HCEC 1CT (cell line): ENCODE results near the gene SLX4.

Experiments
- DNase-seq: peaks from one replicate; pipeline ENCODE4 v3.0.0-alpha.2; 2017

The SLX4 gene

DNA sequence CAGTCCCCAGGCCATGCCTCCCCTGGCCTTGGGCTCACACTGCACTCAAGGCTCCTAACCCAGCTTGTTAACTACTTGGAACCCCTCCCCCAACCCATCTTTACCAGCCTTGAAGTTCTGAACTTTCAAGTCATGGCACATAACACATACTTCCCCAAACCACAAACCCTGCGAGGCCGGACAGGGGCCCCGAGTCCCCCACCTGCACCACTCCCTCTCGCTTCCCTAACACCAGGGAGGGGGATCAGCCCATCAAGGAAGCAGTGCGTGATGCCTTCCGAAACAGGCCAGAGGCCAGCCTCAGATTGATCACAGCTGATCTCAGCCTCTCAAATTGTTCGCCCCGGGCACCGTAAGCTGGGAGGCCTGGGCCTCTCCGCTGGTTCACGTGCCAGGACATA lies 31.2 kb downstream of the SLX4 start:
- DNase-seq, result no peak

DNA sequence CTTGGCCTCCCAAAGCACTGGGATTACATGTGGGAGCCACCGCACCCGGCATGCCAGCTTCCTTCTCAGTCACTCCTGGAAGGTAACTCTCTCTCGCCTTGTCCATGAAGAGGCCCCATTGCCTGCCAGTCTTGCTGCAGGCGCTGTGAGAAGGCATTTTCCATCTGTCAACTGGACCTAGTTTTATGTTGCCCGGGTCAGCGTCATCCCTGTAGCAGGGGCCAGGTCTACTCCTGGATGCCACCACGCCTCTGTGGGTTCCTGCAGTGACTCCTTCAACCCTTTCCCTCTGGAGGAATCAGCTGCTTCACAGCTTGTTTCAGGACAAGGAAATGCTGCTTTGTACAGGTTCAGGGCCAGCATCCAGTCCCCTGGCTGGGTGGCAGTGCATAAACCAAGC lies 31.6 kb downstream of the SLX4 start:
- DNase-seq, result no peak

DNA sequence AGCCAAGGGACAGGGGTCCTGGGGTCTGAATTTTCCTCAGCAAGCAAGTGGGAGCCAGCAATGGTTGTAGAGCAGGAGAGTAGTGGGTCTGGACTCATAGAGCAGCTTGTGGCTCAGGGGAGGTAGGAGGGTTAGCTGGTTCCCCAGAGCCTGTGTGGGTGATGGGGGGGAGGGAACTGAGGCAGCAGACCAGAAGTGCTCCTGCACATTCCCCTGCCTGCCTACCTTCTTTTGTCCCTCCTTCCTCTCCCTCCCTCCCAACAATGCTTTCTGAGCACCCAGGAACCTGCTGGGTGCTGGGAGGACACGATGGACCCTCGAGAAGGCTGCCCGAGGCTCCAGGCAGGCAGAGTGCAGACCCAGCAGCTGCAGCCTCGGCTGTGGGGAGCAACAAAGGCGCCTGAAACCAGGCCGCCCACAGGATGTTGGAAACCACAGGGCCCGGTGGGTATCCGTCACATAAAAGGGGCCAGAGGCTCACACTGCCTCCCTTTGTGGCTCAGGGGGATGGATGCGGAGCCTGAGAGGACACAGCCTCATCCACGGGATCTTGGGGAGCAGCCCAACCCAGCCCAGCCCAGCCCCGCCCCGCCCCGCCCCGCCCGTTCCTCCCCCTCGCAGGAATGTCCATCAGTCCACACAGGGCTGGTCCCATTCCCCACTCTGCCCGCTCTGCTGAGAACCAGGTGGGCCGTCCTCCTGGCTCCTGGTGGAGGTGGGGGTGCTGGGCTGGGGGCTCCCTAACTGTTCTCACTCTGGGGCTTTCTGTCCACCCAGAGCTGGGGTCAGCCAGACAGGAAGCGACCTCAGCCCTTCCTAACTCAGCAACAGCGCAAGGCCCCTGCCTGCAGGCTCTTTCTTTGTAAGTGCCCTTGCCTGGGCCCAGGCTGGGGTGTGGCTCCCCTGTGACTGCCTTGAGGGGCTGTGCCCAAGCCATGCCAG lies 32.5 kb downstream of the SLX4 start:
- no peak for DNase-seq

DNA sequence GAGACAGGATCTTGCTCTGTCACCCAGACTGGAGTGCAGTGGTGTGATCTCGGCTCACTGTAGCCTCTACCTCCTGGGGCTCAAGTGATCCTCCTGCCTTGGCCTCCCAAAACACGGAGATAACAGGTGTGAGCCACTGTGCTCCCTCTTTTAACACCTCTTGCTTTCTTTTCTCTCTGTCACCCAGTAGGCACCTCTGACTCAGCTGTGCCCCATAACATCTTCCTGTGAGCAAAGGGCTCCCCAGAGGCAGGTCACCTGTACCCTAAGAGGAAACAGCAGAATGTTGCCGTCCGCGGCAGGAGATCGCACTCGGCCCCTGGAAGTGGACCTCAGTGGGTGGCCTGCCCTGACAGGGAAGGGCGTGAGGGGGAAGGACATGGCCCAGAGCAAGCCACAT lies 33.3 kb downstream of the SLX4 start:
- DNase-seq, result no peak

DNA sequence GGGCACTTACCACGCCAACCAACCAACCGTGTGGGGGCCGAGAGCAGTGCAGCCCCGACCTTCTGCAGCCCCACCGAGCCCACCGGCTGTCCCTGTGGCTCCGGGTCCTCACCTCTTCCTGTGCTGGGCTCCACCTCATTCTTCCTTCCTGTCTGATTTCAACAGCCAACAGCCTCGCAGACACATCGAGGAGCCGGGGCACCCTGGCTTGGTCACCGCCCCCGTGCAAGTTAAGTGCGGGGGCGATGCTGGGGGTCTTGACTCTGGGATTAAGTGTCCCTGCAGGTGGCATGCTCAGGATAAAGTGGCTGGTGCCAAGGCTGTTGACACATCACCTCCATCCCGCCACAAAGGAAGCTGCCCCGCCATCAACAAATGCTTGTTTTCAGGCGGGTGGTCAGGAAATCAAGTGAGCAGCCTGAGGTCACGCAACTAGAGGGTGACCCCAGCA lies 34.1 kb downstream of the SLX4 start, which contains the start of gene NLRC3:
TSS of gene NLRC3 (minus strand) at position 102 of the 451 bp plus-strand sequence. CDS start 12,367 bp downstream, outside the sequence.
- no peak for DNase-seq

DNA sequence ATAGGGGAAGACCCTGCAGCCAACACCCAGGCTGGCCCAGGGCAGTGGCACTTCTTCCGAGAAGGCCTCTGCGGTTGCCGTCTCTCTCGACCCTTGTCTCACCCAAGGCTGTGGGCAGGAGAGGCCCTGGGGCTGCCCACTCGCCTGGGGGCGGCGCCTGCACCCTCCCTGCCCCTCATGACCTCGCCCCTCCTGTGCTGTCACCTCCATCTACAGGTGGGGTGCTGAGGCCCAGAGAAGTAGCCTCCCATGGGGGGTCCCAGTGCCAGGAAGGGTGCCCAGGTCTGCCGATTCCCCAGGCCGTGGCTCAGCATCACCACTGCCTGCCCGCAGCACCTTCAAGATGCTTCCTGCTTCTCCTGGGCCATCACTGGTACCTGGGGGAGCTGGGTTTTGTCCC lies 35.2 kb downstream of the SLX4 start:
- no peak for DNase-seq

DNA sequence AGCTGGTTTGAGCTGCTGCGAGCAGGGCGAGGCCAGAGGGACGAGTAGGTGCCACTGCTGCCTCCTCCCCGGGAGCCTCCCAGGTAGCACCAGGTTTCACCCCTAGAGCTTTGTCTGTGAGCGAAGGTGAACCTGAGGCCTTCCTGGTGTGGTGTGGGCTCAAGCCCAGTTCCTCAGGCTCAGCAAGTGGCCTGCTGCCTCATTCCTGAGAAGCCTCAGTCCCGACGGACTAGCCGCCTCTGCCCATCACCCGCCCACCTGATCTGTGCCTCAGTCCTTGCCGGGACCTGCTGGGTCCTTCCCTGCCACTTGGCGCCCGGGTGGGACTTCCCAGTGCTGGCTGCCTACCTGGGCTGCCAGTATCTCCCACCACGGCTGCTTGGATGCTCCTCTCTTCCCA lies 35.9 kb downstream of the SLX4 start:
- no peak for DNase-seq

DNA sequence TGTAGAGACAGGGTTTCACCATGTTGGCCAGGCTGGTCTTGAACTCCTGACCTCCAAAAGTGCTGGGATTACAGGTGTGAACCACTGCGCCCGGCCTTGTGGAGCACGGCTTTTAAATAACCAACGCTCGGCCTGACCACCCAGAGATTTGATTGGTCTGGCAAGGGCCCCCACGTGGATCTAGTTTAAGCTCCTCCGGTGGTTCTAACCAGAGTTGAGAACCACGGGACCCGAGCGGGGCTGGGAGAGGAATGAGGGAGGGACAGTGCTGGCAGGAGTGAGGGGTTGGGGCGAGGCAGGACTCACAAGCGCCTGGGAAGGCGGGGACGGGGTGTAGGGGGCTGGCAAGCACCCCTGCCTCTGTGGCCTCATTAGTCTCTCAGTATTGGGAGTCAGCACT lies 37.2 kb downstream of the SLX4 start:
- DNase-seq, result no peak

DNA sequence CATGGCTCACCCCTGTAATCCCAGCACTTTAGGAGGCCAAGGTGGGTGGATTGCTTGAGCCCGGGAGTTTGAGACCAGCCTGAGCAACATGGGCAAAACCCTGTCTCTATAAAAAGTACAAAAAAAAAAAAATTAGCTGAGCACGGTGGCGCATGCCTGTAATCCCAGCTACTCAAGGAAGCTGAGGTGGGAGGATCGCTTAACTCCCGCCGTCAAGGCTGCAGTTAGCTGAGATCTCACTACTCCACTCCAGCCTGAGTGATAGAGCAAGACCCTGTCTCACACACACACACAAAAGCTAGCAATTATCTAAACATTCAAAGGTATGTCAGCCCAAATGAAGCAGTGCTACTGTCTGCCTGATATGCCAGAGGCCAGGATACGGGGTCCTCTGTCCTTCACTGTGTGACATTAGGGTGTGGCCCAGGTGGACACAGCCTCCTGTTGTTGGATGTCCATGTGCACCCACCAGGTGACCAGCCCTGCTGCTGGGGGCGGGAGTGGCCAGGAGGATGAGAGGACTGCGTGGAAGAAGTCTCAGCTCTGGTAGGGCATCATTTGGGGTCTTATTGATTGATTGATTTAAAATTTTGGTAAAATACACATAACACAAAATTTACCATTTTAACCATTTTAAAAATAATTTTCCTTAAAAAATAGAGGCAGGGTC lies 38.1 kb downstream of the SLX4 start:
- DNase-seq, result no peak

DNA sequence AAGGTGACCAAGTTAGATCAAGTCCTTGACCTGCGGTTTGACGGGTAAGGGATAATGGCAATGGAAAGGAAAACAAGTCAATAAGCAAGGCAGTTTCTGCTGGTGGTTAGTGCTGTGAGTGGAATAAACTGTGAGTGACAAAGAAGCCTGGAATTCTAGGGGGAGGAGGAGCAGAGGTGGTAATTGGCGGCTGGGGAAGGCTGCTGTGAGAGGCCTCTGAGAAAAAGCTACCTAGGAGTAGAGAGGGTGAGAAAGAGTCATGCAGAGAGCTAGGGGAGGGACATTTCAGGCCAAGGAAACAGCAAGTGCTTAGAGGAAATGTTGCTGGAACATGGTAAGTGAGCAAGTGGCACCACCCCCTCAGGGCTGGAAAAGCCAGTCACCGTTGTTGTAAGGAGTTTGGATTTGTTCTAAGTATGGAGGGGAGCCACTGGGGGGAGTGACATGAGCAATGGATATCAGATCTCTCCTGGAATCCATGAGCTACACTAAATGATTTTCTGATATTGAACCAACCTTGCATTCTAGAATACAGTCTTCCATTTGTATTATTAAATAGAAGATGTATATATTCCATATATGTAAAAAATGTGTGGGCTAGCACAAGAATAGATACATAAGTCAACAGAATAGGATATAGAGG lies 40.9 kb downstream of the SLX4 start:
- no peak for DNase-seq

DNA sequence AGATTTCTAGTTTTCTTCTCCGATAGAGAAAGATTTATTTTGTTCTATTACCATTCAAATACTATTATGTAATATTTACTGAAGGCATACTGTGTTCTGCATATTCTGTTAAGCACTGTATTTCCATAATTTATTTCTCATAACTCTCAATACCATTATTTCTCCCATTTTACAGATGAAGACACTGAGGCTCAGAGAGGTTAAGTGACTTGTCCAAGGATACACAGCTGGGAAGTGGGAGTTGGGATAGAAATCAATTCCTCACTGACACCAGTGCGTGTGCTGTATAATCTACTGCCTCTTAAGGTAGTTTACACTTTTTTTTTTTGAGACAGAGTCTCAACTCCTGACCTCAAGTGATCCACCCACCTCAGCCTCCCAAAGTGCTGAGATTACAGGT lies 41.6 kb downstream of the SLX4 start:
- no peak for DNase-seq

DNA sequence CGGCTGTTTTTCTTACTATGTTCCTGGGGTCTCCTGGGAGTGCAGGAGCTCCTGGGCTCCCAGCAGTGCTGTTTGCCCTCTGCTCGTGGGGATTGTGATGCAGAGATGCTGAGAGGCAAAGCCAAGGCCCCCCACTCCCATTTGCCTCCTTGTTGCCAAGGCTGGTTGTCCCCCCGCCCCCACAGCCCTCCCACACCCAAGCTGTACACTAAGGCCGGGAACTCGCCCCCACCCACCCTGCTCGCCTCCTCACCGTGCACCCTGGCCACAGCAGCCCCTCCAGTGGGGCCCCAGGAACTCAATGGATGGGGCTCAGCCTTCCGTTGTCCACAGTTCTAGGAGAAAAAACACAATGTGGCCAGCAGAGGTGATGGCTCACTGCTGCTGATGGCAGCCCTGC lies 44.4 kb downstream of the SLX4 start:
- DNase-seq, result no peak

DNA sequence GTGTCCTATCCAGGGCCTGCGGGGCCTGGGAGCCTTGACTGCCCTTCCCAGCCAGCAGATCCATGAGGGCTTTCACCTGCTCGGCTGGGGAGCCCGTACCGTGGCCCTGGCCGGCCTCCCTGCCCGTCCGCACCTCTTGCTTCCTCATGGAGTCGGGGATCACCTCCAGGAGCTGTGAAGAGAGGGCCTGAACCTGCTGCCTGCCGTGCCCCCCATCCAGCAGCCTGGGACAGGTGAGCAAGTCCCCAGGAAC lies 46.6 kb downstream of the SLX4 start:
- DNase-seq, result no peak

DNA sequence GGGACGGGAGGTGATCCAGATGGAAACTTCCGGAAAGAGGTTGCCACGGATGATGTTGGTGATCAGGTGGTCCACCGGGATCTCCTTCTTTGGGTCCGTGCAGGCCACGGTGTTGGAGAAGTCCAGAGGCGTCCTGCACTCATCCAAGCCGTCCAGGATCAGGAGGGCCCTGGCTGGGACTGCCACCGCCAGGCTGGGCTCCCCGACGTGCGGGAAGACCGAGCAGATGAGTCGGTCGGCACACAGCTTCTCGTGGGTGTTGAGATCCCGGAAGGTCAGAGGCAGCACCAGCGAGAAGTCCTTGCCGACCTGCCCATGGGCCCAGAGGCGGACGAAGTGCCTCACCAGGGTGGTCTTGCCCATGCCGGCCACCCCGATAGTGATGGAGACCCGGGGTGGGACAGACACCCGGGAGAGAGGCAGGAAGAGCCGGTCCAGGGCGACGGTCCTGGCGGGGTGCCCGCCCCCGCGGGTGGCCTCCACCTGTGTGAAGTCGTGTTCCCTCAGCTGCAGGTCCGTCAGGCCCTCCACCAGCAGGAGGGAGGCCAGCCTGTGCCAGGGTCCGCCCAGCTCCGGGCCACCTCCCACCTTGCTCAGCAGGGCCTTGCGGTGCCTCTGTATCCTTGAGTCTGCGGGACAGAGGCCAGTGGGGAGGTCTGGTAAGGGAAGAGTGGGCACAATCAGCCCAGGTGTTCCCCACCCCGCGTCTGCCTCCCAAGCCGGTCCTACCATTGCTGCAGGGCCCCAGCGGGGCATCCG lies 47.1 kb downstream of the SLX4 start:
- DNase-seq, result no peak

DNA sequence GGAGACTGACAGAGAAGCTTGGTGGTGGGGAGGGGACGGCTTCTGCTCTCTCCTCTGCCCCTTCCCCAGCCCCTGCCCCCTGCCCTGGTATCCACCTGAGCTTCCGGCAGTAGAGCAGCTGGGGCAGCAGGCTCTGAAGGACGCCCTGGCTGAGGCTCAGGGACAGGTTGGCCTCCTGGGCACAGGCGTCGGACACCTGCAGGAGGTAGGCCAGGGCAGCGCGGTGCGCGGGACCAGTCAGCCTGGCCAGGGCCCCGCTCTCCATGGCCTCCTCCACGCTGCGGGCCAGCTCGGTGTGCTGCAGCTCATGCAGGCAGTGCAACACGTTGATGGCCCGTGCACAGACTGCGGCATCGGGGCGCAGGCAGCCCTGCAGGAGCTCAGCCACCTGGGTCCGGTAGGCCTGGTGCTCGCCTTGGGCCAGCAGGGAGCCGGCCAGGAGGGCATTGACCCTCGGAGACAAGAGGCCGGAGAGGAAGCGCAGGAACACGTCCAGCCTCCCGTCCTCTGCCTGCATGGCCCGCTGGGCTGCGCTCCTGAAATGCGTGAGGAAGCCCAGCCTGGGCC lies 48.4 kb downstream of the SLX4 start:
- no peak for DNase-seq

DNA sequence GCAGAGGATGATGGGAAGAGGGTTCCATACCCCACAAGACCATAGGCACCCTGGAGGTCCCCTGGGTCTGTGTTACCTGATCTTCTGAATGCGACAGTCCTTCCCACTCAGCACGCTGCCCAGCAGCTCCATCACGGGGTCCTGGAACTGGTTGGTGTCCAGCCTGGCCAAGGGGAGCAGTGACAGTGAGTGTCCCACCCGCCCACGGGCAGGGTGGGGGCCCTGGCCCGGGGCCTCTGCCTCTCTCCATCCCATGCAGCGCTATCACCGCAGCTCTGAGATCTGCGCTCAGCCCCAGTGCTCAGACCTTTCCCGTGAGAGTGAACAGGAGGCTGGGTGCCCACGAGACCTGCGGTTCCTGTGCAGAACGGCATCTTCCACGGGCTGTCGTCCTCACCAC lies 49.8 kb downstream of the SLX4 start:
- no peak for DNase-seq

DNA sequence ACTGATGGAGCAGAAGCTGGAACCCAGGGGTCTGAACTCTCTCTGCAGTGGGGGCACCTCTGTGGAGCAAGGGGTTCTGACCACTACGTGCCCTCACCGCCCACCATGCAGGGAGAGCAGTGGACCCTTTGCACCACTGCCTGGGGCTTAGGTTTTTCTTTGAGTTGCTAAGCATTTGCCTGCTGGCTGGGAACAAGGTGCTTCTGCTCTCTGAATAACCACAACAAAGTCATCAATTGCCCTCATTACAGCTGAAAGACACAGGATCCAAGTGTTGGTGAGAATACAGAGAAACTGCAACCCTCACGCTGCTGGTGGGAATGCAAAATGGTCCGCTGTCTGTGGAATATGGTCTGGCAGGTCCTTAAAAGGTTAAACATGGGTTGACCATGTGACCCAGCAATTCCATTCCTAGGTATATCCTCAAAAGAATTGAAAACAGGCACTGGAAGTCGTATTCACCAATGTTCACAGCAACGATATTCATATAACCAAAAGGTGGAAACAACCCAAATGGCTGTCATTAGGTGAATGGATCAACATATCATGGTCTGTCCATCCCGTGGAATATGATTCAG lies 57.0 kb downstream of the SLX4 start:
- no peak for DNase-seq

DNA sequence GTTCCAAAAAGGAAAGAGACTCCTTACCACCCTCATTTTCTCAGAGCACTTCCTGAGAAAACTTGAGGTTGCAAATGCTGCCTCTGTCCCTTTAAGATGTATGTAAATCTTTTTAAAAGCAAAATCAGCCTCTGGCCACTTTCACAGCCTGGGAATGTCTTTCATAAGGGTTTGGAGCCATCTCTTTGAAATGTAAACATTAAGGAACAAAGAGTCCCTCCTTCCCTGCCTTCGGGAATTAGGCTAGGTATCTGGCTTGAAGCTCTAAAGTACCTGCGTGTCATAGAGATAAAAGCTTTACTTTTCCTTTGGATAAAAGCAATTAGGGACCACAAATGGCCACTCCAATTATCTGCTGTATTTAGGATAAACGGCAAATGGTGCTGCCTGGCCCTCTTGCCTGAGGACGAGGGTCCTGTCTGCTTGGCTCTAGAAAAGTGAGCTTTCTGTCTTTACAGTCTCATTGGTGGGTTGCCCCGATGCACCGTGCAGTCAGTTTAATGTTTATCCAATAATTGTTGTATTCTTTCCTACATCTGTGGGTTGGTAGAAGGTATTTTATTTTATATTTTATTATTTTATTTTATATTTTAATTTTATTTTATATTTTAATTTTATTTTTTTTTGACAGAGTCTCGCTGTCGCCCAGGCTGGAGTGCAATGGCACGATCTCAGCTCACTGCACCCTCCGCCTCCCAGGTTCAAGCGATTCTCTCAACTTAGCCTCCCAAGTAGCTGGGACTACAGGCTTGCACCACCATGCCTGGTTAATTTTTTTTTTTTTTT lies 58.1 kb downstream of the SLX4 start:
- DNase-seq, result no peak

DNA sequence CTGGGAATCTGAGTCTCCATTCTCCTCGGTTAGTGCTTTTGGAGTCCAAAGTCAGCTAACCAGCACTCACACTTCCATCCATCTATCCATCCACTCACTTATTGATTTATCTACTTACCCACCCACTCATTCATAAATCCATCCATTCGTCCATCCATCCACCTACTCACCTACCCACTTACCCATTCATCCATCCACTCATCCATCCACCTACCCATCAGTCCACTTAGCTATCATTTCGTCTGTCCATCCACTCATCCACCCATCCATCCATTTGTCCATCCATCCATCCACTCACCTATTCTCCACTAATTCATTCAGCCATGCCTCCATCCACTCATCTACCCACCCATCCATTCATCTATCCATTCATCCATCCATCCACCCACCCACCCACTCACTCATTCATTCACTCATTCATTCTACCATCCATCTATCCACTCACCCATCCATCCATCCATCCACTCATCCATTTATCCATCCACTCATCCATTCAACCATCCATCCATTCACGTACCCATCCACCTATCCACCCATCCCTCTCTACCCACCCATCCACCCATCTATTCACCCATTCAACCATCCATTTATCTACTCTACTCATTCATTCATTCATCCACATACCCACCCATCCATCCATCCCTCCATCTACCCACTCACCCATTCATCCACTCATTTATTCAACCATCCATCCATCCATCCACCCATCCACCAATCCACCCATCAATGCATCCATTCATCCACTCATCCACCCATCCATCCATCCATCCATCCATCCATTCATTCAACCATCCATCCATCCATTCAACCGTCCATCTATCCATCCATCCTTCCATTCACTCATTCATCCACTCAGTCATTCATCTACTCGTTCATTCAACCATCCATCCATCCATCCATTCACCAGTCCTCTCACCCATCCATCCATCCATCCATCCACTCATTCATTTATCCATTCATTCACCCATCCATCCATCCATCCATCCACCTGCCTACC lies 60.3 kb downstream of the SLX4 start:
- DNase-seq, result no peak

DNA sequence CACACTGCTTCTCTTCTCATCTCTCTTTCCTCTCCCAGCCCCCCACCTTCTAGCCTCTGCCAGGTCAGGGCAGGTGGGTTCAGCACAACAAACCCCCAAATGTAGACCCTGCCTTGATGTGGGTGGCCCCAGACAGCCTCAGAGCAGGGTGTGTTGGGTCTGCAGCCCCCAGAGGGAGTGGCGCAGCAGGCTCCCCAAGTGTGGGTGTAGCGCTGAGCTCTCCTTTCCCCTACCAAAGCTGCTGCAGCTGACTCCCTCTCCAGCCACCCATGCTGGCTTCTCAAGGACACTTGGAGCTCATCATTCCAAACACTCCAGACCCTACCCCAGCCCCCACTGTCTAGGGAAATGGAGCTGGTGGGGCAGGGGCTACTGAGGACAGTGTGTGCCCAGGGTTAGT lies 61.5 kb downstream of the SLX4 start:
- DNase-seq, result no peak
